Activated CD4-positive, alpha-beta T cell treated with anti-CD3 and anti-CD28 coated beads for 4 hours (primary cell): Measurements from ENCODE around the gene RAB9A.
A peak's percentile ranks its signal among the peaks of the same experiment; 100 is the strongest.
"Not testable (repeated sequence)": the region's sequence is repeated elsewhere in the genome, so short reads cannot be mapped to it uniquely, and the experiment has no call there.

Experiments used
- DNase-seq, 2 donors: peaks; one replicate each; pipeline ENCODE4 v3.0.0-alpha.2; 2020

Gene RAB9A

DNA sequence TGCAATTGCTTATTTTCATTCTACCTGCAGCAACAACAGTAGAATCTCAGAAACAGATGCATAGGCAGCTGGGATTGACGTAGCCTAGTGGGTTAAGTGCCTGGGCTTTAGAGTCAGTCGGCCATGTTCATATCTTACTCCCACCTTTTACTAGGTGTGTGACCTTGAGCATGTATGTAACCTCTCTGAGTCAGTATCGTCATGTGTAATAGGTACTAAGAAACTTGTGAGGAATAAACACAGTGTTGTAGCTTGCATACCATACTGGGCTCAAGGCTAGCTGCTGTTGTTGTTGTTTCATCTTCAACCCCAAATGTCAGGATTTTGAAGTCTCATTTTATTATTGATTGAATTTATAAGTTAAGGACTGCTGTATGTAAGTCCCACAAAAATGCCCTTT, 14.2 kb downstream of the RAB9A start:
- no peak for DNase-seq

DNA sequence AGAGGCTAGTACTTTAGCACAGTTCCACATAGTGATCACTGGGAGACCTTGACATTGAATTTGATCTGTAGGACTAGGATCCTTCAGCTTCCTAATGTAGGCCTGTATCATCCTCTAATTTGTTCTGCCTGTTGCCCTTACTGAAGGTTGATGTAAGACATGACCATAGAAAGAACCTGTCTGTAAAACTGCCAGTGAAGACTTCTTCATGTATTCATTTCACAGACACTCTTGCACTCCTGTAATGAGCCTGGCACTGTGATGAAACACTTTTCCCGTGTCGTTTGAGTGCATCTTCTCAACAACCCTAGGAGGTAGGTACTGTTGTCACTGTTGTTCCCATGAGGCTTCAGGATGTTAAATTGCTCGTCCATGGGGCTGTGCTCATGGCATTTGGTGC, 14.7 kb downstream of the RAB9A start:
- DNase-seq, result no peak

DNA sequence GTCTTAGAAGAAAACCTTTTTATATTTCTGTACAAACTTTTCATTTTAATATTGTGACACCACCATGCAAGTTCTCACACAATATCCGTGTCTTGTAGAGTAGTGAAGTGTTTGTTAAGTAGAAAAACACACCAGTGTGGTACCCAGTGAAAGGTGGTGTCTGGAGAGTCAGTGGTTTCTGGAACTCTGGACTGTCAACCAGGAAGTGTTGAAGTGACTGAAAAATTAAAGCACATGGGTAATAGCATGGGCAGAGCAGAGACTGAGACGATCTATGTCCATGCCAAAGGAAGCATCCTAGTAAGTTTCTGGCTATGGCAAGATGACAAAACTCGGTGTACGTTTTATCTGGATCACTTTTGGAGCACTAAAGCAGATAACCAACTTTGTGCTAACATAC, 22.2 kb downstream of the RAB9A start:
- no peak for DNase-seq

DNA sequence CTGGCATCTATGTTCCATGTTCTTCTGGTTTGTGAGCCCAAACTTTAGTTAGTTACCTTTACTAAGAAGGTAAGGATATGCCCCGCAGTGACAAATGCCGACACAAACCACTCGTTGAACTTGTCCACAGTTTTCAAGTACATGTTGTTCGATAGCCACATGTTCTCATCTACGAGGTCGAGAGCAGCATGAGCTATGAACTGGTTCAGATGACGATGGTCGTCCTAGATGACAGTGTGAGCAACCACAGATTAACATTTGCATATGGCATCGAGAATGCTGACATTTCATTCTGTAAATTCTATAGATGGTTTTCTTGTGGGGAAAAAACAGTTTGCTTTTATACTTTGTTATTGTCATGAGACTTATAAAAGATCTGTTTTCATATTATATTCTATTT, 27.5 kb downstream of the RAB9A start:
- no peak for DNase-seq

DNA sequence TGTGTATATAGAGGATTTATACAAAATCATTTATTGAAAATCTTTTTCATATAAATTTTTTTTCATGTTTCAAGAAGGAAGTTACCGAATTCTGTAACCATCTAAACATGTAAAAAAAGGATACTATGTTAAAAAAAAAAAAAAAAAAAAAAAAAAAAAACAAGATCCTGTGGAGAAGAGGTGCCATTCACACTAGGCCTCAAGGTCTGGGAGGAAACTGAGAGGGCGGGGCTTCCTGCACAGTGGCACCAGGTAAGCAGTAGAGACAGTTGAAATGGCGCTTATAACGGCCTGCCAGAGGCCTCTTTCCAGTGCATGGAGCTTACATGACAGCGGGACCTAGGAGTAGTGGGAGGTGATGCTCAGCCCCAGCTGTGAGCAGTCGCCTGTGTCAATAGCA, 28.0 kb downstream of the RAB9A start:
- DNase-seq, result peak; percentile 13 to 21

DNA sequence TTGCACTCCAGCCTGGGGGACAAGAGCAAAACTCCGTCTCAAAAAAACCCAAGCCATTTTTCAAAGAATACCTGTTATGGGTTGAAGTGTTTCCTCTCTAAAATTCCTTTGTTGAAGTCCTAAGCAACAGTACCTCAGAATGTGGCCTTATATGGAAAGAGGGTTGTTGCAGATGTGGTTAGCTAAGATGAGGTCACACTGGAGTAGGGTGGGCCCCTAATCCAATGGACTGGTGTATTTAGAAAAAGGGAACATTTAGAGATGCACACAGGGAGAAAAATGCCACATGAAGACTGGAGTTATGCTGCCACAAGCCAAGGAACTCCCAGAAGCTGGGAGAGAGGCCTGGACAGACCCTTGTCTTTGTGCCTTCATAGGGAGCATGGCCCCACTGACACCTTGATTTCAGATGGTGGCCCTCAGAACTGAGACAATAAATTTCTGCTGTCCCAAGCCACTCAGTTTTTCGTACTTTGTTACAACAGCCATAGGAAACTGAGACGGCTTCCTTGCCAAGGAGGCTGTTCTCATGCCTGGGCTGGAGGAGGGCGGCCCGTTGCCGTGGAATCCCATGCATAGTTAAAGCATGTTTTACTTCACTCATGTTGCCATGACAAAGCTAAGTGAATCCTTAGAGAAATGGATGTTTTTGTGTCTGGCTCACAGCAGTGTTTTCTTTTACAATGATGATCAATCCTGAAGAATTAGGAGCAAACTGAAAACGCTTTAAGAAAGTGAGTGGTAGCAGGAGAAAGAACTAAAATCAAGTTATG, 29.0 kb downstream of the RAB9A start:
- DNase-seq, result no peak

DNA sequence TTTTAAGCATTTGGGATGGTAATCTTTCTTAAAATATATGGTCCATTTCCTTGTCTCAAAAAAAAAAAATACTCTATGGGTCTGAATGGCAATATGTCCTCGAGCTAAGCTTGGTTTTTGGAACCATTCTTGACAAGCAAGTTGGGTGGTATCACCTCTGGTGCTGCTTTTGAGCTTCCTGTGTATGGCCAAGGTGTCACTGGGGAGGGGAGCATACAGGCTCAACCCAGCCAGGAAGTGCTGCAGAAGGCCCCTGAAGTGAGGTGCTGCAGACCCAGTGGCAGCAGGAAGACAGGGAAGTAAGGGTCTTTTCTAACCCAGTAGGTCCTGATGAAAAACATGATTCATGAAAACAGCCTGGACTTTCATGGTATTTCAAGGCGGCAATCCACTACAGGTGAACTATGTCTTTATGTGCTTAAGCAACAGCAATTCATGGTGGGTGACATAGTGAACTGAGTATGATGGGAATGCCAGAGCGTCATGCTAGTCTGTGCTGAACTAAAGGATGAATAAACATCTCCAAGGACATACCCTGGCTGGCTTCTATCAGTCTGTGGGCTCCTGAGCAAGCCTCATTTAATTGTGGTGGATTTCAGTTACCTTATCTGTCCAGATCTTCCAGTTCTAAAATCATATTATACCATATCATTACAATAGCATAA, 30.4 kb downstream of the RAB9A start:
- no peak for DNase-seq

DNA sequence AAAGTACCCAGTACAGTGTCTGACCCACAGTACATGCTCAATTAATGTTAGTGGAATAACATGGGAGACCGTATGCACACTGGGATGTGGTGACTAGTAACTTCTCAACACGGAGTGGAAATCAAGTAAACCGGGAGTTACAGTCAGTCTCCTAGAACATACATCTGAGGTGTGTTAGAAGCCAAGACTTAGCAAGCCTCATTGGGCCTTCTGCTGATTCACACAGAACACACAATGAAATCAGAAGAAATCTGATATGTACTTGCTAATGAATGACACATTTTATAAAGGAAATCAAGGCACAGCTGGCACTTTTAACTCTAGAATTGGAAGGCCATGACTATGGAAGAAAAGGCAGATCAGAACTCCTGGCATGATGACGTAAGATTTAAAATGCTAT, 32.4 kb downstream of the RAB9A start:
- no peak for DNase-seq

DNA sequence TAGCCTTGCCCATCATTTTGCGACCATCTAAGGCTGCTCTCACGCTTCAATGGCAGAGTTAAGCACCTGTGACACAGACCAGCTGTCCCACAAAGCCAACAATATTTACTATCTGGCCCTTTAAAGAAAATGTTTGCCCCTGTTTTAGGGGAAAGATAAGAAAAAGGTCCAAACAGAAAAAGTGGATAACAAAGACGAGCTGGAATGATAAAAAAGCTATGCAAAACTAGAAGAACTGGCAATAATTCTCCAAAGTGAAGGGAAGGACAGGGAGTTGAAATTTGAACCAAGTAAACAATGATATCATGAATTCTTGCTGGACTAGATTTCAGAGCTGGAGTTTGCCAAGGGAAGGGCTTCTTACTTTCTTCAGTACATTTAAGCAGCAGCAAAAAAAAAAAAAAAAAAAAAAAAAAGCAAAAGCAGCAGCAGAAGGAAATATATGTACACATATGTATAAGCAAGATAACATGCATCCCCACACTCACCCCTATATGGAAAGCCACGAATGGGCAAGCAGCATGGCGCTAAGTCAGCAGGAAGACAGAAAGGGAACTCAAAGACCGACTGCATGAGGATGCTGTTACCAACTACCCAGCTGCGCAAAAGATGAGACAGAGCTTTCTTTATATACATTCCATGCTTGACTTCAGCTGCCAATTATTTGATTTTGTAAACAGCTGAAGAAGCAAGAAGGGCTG, 33.0 kb downstream of the RAB9A start:
- no peak for DNase-seq

DNA sequence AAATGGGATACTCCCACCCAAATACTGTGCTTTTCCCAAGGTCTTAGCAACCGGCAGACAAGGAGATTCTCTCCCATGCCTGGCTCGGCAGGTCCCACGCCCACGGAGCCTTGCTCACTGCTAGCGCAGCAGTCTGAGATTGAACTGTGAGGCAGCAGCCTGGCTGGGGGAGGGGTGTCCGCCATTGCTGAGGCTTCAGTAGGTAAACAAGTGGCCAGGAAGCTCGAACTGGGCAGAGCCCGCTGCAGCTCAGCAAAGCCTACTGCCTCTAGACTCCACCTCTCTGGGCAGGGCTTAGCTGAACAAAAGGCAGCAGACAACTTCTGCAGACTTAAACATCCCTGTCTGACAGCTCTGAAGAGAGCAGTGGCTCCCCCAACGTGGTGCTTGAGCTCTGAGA, 36.0 kb downstream of the RAB9A start:
- peak; percentile 30 to 32 for DNase-seq

DNA sequence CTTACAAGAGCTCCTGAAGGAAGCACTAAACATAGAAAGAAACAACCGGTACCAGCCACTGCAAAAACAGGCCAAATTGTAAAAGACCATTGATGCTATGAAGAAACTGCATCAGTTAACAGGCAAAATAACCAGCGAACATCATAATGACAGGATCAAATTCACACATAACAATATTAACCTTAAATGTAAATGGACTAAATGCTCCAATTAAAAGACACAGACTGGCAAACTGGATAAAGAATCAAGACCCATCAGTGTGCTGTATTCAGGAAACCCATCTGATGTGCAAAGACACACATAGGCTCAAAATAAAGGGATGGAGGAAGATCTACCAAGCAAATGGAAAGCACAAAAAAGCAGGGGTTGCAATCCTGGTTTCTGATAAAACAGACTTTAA, 37.7 kb downstream of the RAB9A start:
- not testable (repeated sequence) for DNase-seq

DNA sequence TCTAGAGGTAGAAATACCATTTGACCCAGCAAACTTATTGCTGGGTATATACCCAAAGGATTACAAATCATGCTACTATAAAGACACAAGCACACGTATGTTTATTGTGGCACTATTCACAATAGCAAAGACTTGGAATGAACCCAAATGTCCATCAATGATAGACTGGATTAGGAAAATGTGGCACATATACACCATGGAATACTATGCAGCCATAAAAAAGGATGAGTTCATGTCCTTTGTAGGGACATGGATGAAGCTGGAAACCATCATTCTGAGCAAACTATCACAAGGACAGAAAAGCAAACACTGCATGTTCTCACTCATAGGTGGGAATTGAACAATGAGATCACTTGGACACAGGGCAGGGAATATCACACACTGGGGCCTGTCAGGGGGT, 41.6 kb downstream of the RAB9A start:
- DNase-seq, result not testable (repeated sequence)

DNA sequence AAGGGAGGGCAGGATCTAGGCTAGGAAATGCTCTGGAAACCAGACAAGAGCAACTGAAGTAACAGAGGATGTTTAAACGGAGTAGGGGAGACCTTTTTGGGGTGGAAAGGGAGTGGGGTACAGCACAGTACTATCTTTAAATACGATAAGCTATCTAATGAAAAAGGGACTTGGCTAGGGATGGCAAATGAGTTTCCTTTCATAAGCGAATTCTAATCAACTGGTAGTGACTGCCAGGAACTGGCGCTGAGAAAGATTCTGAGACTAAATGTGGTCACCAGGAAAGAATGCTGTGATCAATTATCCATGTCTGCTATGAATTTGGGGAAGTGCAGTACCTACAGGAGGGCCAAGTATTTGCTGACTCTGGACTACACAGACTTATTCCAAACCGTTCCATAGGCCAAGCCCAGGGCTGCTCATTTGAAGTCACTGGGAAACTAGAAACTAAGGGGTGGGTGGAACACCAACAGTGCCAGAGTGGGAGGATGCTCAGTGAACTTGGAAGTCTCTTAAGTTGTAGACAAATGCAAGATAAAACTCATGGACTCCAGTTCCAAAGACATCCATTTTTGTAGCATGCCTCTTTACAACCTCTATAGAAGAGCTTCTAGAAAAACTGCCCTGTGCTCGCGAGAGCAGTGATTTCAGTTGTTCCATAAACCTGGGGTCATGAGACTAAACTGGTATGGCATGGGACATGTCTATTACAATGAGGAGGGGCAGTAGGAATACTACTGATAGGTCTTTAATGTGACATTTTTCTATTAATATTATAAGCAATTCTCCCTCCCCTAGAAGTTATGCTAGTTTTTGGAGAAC, 43.5 kb downstream of the RAB9A start:
- no peak for DNase-seq

DNA sequence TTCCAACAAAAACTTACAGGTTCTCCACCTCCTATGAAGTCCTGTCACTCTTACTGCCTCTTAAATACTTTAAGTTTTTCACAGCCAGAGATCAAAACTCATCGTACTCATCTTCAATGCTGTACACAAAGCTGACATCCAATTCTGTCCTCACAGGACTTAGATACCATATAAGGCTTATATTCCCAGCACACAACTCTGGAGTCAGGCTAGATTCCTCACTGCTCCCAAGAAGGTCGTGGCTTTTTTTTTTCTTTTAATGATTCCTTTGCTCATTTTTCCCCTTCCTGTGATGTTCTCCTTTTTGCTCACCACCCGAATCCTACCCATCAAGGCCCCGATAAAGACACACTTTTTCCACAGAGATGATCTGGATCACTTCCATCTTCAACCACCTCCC, 44.6 kb downstream of the RAB9A start:
- DNase-seq, result no peak

DNA sequence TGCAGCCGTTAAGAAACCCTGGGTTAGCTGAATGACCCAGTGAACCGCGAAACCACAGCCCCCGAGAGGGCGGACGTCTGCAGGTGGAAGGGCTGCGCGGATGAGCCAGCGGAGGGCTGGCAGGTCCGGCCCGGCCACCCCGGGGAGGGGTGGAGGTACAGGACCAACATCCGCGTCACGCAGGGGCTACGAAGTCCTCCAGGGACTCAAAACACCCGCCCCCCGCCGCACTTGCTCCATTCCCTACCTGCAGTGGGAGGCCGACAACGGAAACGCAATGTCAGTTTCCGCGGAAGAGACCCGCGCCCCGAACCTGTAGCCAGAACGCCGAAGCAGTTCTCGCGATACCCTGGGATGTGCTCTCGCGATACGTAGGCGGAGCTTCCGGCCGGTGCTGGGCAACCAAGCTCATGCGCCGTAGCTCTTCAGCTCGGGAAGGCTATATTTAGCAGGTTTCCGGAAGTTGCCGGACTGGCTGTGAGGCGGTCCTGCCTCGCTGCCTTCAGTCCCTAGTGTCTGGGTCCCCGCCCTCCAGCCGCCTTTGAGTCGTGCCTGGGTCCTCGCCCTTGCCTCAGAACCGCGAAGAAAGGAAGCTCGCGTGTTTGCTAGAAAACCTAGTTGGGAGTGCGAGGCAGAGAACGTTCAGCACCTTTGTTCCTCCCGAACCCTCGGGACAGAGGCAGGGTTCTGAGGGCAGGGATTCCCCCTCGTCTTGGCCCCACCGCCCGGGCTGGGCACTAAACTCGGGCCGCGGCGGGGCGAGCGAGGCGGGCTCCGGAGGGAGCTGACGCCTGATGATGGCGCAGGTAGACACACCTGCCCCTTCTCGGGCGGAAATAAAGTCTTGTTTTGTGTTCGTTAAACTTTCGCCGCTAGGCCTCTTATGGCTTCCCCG, 45.6 kb downstream of the RAB9A start, which contains the start of the genes OFD1 and TRAPPC2:
TSS of gene OFD1 (plus strand) at position 471 of the 895 bp plus-strand sequence. CDS start at position 795, 324 bp downstream.
TSS of gene TRAPPC2 (minus strand) at position 343 of the 895 bp plus-strand sequence. CDS start 14,657 bp downstream, outside the sequence.
- peak; percentile 87 to 91 for DNase-seq

DNA sequence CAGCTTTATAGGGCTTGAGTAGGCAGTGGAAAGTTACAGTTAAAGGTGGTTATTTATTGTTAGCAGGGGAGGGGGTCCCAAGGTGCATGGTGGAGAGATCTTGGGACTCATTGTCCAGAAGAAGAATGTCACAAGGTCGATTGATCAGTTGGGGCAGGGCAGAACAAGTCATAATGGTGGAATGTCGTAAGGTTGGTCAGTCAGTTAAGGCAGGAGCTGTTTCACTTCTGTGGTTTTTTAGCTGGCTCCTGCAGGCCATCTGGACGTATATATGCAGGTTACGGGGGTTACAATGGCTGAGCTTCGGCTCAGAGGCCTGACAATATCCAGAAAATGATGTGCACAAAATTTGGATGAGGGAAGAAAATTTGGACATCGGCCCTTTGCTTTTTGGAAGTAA, 52.8 kb downstream of the RAB9A start:
- no peak for DNase-seq

DNA sequence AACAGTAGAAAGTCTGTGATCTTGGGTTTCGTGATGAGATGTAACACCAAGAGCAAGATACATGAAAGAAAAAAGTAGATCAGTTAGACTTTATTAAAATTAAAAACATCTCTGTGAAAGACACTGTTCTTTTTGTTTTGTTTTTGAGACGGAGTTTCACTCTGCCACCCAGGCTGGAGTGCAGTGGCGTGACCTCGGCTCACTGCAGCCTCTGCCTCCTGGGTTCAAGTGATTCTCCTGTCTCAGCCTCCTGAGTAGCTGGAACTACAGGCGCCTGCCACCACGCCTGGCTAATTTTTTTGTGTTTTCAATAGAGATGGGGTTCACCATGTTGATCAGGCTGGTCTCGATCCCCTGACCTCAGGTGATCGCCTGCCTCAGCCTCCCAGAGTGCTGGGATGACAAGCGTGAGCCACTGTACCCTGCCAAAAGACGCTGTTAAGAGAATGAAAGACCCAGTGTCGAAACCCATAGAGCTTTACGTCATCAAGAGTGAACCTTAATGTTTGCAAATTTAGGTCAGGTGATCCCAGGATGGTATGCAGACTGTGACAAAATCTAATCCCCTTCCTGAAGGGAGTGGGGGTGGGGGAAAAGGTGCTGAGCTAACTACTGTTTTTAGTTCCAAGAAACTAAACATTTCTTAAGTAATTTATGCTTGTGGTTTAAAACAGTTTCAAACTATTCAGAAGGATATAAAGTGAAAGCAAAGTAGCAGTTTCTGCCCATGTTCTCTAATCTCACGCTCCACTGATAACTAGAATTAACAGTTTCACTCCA, 53.7 kb downstream of the RAB9A start:
- DNase-seq, result peak; percentile 23 to 36

DNA sequence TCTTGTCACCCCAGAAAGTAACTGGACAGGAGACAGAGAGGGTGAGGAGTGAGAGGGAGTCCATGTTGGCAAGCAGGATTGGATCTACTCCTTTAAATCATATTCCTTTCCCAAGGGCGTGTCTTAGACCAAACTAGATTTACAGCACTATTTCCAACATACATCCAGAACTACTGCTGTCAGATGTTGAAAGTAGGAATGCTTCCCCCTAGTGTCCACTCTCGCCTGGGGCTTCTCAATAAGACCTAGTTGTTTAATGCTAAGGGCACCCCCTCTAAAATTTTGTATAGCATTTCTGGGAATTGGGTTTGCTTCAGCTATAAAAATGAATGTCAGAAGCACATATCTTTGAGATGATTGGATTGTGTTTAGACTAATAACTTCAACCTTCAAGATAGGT, 58.9 kb downstream of the RAB9A start:
- peak; percentile 4 to 34 for DNase-seq

DNA sequence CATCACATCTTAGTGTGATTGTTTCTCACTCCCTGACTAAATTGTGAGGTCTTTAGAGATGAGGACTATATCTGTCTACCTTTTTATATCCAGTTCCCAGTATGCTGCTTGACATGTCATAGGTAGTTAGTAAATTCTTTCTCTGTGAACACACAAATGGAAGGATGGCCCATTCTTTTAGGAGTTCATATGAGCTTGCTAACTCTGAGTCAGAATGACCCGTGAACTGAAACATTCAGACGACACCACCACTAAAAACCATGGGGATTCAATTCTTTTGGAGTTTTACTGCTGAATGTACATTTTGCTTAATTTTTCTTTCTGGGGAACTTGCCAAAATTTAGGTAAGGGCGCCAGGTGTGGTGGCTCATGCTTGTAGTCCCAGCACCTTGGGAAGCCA, 59.6 kb downstream of the RAB9A start:
- no peak for DNase-seq

DNA sequence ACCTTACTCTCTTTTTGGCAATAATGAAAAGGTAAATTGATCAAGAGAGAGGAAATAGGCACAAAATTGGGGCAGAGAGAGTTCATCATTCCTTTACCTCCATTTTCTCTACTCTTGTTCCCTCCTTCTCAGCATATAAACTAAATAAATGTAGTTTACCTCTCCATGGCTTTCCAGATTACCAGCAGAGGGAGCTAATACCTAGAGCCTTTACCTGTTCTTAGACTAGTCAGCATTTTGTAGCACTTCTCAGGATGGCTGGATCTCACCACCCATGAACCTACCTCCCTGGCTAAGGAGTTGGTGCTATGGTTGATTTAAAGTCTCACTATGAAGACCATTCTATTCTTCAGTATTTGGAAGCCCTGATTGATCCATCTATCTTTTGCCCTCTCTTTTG, 61.3 kb downstream of the RAB9A start:
- DNase-seq, result peak in 1 of 2 donors; percentile 24

DNA sequence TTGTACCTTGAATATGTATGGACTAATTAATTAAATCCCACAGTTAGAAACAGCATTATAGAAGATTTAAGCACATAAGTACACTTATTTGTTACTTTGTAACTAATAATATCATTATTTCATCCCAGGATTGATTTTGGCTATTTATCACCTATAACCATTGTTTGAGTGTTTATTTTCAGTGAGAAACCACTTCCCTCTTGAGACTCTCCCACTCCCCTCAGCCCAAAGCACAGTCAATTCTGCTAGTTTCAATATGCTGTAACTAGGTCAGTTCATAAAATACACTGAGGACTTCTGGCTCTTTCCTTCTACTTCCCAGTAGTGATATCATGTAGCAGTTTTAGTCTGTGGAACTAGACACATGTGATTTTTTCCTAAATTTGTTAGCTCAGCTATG, 61.9 kb downstream of the RAB9A start:
- DNase-seq, result no peak
